K562 (cell line): Measurements from ENCODE around the gene CDK11A. TPM values are rescaled to one million over a fixed set of nuclear protein-coding genes. Genes with fewer than 3 reads are reported as not detected.

Experiments
- ATAC-seq: fragments of 200-7000 bp; cut with Tn5 transposase; 3 replicates; pipeline ENCODE4 v1.9.1; 2020; ENCODE audit warnings: moderate library complexity
- BruUV-seq: library from RNA; stranded (reverse); fragments of 400-500 nt; replicated peaks from 2 replicates; lab custom pipeline; 2021; lab: Mats Ljungman, UMichigan
- CTCF ChIA-PET: fragments of 300-600 bp; formaldehyde crosslinking; extraction: SDS; loops from one replicate; lab custom pipeline; 2021; ENCODE audit warnings: low intra/inter-chr PET ratio; lab: Yijun Ruan, JAX
- POLR2A ChIA-PET: fragments of 300-600, 350-650 bp; sonication (Branson Sonifier 250); formaldehyde crosslinking; extraction: SDS; loops from one replicate; lab custom pipeline; 2021; ENCODE audit warnings: antibody characterized with exemption, inconsistent platforms; lab: Yijun Ruan, JAX
- DNase-seq, 4 experiments: peaks; one replicate each; pipeline versions ENCODE4 v3.0.0 to v3.0.0-alpha.2; 2011 to 2018; ENCODE audit warnings: low spot score in 3 of 4, mixed read lengths in 3 of 4; ENCODE audit errors: extremely low read depth in 1 of 4
- FAIRE-seq: peaks from 2 replicates; lab custom pipeline; 2011; peaks lifted over from hg19 to GRCh38; lab: Jason Lieb, UNC
- H2AFZ ChIP-seq: 2 replicates; pipeline ENCODE4 v1.6.0; 2011; ENCODE audit warnings: low read depth, low read length, control low read depth, inconsistent platforms
- H3K27ac ChIP-seq: fragments of 200-600 bp; 3 replicates; pipeline ENCODE4 v1.8.0; 2011; ENCODE audit warnings: low read depth, mild to moderate bottlenecking, control low read depth, inconsistent platforms, low read length, moderate library complexity, mixed read lengths; ENCODE audit errors: extremely low read depth
- H3K27me3 ChIP-seq, 2 experiments: fragments of 300-600 bp in 1 of 2; 2 replicates in 1 of 2; 3 replicates in 1 of 2; pipeline versions ENCODE4 v1.6.0 to v1.8.0; 2011; ENCODE audit warnings: inconsistent platforms in 2 of 2, low read length in 2 of 2, mild to moderate bottlenecking in 1 of 2, mixed read lengths in 1 of 2, moderate library complexity in 1 of 2; ENCODE audit not compliant: control insufficient read depth in 2 of 2, insufficient read depth in 2 of 2
- H3K36me3 ChIP-seq: fragments of 300-600 bp; 3 replicates; pipeline ENCODE4 v1.8.0; 2011; ENCODE audit warnings: mild to moderate bottlenecking, low read length, inconsistent platforms; ENCODE audit not compliant: control insufficient read depth, insufficient read depth
- H3K4me1 ChIP-seq, 2 experiments: fragments of 200-600 bp in 1 of 2; replicated peaks in 1 of 2; 2 replicates in 1 of 2; 3 replicates in 1 of 2; pipeline versions ENCODE4 v1.5.1 to v1.8.0; 2011; ENCODE audit warnings: inconsistent platforms in 2 of 2, low read length in 2 of 2, mild to moderate bottlenecking in 1 of 2, mixed read lengths in 1 of 2, moderate library complexity in 1 of 2; ENCODE audit not compliant: control insufficient read depth in 2 of 2, insufficient read depth in 2 of 2
- H3K4me2 ChIP-seq: 2 replicates; pipeline ENCODE4 v1.6.1; 2011; ENCODE audit warnings: low read length, control low read depth, inconsistent platforms, mixed read lengths; ENCODE audit not compliant: insufficient read depth
- H3K4me3 ChIP-seq: fragments of 200-600 bp; sonication (generic), shearing (Covaris generic); 2 replicates; pipeline ENCODE4 v1.5.1; 2016; ENCODE audit warnings: control low read depth, inconsistent platforms
- H3K79me2 ChIP-seq: fragments of 200-600 bp; 3 replicates; pipeline ENCODE4 v1.8.0; 2011; ENCODE audit warnings: low read length, inconsistent platforms; ENCODE audit not compliant: control insufficient read depth, insufficient read depth
- H3K9ac ChIP-seq, 2 experiments: 2 replicates each; pipeline versions ENCODE4 v1.6.0 to v1.6.1; 2011; ENCODE audit warnings: low read depth in 2 of 2, low read length in 2 of 2, control low read depth in 1 of 2, inconsistent platforms in 1 of 2, mild to moderate bottlenecking in 1 of 2, mixed read lengths in 1 of 2; ENCODE audit not compliant: insufficient read depth in 1 of 2
- H3K9me1 ChIP-seq: one replicate; pipeline ENCODE4 v1.6.0; 2011; ENCODE audit warnings: inconsistent platforms, mild to moderate bottlenecking, low read length, moderate library complexity; ENCODE audit not compliant: control insufficient read depth, insufficient read depth
- H3K9me3 ChIP-seq: replicated peaks from 2 replicates; pipeline ENCODE4 v1.5.1; 2011; ENCODE audit warnings: low read depth, low read length, inconsistent platforms; ENCODE audit not compliant: control insufficient read depth, insufficient read depth
- H4K20me1 ChIP-seq: replicated peaks from 2 replicates; pipeline ENCODE4 v1.6.1; 2011; ENCODE audit warnings: low read length, inconsistent platforms, mixed read lengths; ENCODE audit not compliant: control insufficient read depth, insufficient read depth
- C11orf30 ChIP-seq: fragments of 450-650 bp; IDR thresholded peaks from 2 replicates; pipeline ENCODE4 v1.6.1; 2016; ENCODE audit warnings: low read depth, mild to moderate bottlenecking
- MAFF ChIP-seq: IDR thresholded peaks from 2 replicates; pipeline ENCODE4 v1.6.1; 2012; ENCODE audit warnings: low read length, improper control_type of control experiment
- MAFG ChIP-seq: fragments of 450-650 bp; conservative IDR thresholded peaks from 2 replicates; pipeline ENCODE4 v1.6.1; 2016; ENCODE audit warnings: missing genetic modification characterization, missing compliant biosample characterization
- MAFK ChIP-seq: IDR thresholded peaks from 2 replicates; pipeline ENCODE4 v1.6.1; 2011; ENCODE audit warnings: low read length, improper control_type of control experiment
- PHTF2 ChIP-seq: fragments of 250-450 bp; sonication (Bioruptor Pico); IDR thresholded peaks from 2 replicates; pipeline ENCODE4 v1.5.0; 2021; ENCODE audit warnings: mild to moderate bottlenecking
- RBBP5 ChIP-seq: fragments of 200-600 bp; sonication (generic); IDR thresholded peaks from 2 replicates; pipeline ENCODE4 v1.6.1; 2012; ENCODE audit warnings: borderline replicate concordance, mild to moderate bottlenecking, low read length, control low read depth, inconsistent platforms; ENCODE audit not compliant: insufficient read depth, poor library complexity, severe bottlenecking
- SUPT5H ChIP-seq: fragments of 450-650 bp; IDR thresholded peaks from 2 replicates; pipeline ENCODE4 v1.6.1; 2016
- ZNF316 ChIP-seq: fragments of 450-650 bp; IDR thresholded peaks from 2 replicates; pipeline ENCODE4 v1.6.1; 2016
- ZSCAN32 ChIP-seq: fragments of 450-650 bp; formaldehyde crosslinking; IDR thresholded peaks from 2 replicates; pipeline ENCODE4 v1.4.0; 2020; ENCODE audit warnings: mild to moderate bottlenecking, moderate library complexity
- WGBS: fragments of 100-300 bp; shearing (Covaris generic); methylation state at CpG from one replicate; pipeline ENCODE4 v1.1.6; 2016; ENCODE audit warnings: low coverage, mixed read lengths; ENCODE audit not compliant: insufficient coverage; ENCODE audit errors: missing lambda C conversion rate; 5-methylcytosine and 5-hydroxymethylcytosine counted together
- in situ Hi-C: fragments of 300-500 bp; cut with MboI; formaldehyde crosslinking; loops from 4 replicates; pipeline ENCODE4 v1.15.0; 2018; ENCODE audit warnings: inconsistent platforms, mixed read lengths
- intact Hi-C: fragments of 100-400 bp; cut with micrococcal nuclease; formaldehyde crosslinking; loops from 2 replicates; pipeline ENCODE4 v1.14.2; 2022
- polyA plus RNA-seq, 8 experiments: library from polyadenylated mRNA; depleted of rRNA in 4 of 8; stranded (reverse) in 5 of 8; unstranded in 3 of 8; fragments of >200 nt; fragmentation: Nextera tagmentation in 2 of 8; fragmentation: Illumina TruSeq in 1 of 8; extraction: Ambion mirVana in 2 of 8; extraction: Trizol in 1 of 8; gene quantifications; 2 replicates each; pipeline versions ENCODE4 v1.2.1 to v1.2.3, GENCODE V29; 2011 to 2014; ENCODE audit warnings: inconsistent platforms in 1 of 8, missing spikeins in 1 of 8
- total RNA-seq, 7 experiments: library from RNA; depleted of rRNA in 6 of 7; stranded (reverse); fragments of >200 nt in 6 of 7; fragmentation: Illumina TruSeq in 2 of 7; extraction: Trizol in 2 of 7; gene quantifications; 2 replicates each; pipeline versions ENCODE4 v1.2.1 to v1.2.3, GENCODE V29; 2011 to 2021; ENCODE audit warnings: low replicate concordance in 1 of 7

CDK11A gene
- total and polyA plus RNA-seq, 9 of the 15 experiments (the other 6 are each of a cell fraction or from before 2014, with no cell fraction given): 4.5 to 71.0 (median 43.9) TPM

- TF ChIP-seq RBBP5 (peak; percentile 83), SUPT5H (peak; percentile 86)
- TF ChIP-seq, all 486 proteins: peak for 137; not testable (repeated sequence) for 349
Observed at GRCh38 chr1:1724035-1724864, at the start of gene CDK11A (continued).

- 100% methylated on average over 4 of the region's 4 CpGs for WGBS
- no peak overlapping the region for H2AFZ ChIP-seq
- H4K20me1 ChIP-seq: peaks cover 16% of the 10 kb centered on the region; the same call in 1 of the 2 replicates
- no peak overlapping the region for H3K9ac ChIP-seq
- no peak overlapping the region for H3K4me3 ChIP-seq
- peaks cover 91% of the 10 kb centered on the region for H3K79me2 ChIP-seq
- BruUV-seq: no TSS peak
- DNase-seq (no peak), FAIRE-seq (no peak), ATAC-seq (no peak)
- intact Hi-C loops (no loop called here), in situ Hi-C loops (no loop called here)
- no peaks in the 10 kb centered on the region for H3K9me1 ChIP-seq
- ChIA-PET POLR2A (interaction anchor here (0.6 kb wide), 1 partner anchor 52 kb away, joined by 3 read pairs; no protein-coding TSS in a partner anchor), CTCF (no interaction called here)
- no peak overlapping the region for H3K27ac ChIP-seq
- peaks cover 69% of the 10 kb centered on the region for H3K36me3 ChIP-seq
- H3K9me3 ChIP-seq: peaks cover 14% of the 10 kb centered on the region
- H3K4me2 ChIP-seq: no peak overlapping the region
- H3K4me1 ChIP-seq: peaks cover 22 to 31% of the 10 kb centered on the region in 2 experiments
- TF ChIP-seq MAFF (peak; percentile 66), ZSCAN32 (CRISPR knock-in tag) (no peak), ZNF316 (peak; percentile 91), MAFK (peak; percentile 69; the same call in 1 of the 2 replicates), MAFG (tag) (peak; percentile 75), C11orf30 (peak; percentile 82), PHTF2 (CRISPR knock-in tag) (no peak)
- H3K27me3 ChIP-seq: no peaks in the 10 kb centered on the region
Observed at GRCh38 chr1:1773874-1774273, 49.7 kb upstream of the CDK11A start.
